Effector memory CD4-positive, alpha-beta T cell (primary cell): ENCODE data around the gene TSPAN9.

Experiments used
- DNase-seq, 3 donors: peaks; one replicate each; pipeline ENCODE4 v3.0.0-alpha.2; 2020
- H3K27ac ChIP-seq: 2 replicates; pipeline ENCODE4 v1.7.0; 2013; ENCODE audit warnings: mild to moderate bottlenecking, low read length, moderate library complexity; ENCODE audit not compliant: insufficient read depth, poor library complexity, severe bottlenecking
- H3K27me3 ChIP-seq: replicated peaks from 2 replicates; pipeline ENCODE4 v1.7.0; 2013; ENCODE audit warnings: mild to moderate bottlenecking, low read length; ENCODE audit not compliant: insufficient read depth, control insufficient read depth, poor library complexity, severe bottlenecking
- H3K36me3 ChIP-seq: 2 replicates; pipeline ENCODE4 v1.7.0; 2013; ENCODE audit warnings: mild to moderate bottlenecking, low read length, moderate library complexity; ENCODE audit not compliant: control insufficient read depth, insufficient read depth
- H3K4me1 ChIP-seq: 2 replicates; pipeline ENCODE4 v1.7.0; 2013; ENCODE audit warnings: low read length, mild to moderate bottlenecking; ENCODE audit not compliant: control insufficient read depth, insufficient read depth, poor library complexity, severe bottlenecking
- H3K4me3 ChIP-seq: 2 replicates; pipeline ENCODE4 v1.7.0; 2013; ENCODE audit warnings: low read length, low read depth, mild to moderate bottlenecking; ENCODE audit not compliant: insufficient read depth, poor library complexity, severe bottlenecking
- H3K9me3 ChIP-seq: 2 replicates; pipeline ENCODE4 v1.7.0; 2013; ENCODE audit warnings: mild to moderate bottlenecking, low read length, moderate library complexity; ENCODE audit not compliant: control insufficient read depth

Gene TSPAN9

DNA sequence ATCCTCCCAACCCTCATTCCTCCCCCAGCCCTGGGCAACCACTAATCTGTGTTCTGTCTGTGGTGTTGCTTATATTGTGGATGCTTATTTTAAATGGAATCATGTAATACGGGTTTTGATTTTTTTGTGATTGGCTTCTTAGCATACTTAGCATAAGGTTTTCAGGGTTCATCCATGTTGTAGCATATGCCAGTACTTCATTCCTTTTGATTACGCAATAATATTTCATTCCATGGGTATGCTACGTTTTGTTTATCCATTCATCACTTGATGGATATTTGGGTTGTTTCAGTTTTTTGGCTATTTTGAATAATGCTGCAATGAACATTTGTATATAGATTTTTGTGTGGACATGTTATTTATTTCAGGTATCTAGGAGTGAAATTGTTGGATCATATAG, 82.9 kb downstream of the TSPAN9 start:
- Histone ChIP-seq H3K4me3 (no peak overlapping the region), H3K9me3 (no peaks in the 10 kb centered on the region), H3K36me3 (no peaks in the 10 kb centered on the region), H3K4me1 (no peaks in the 10 kb centered on the region), H3K27ac (no peak overlapping the region), H3K27me3 (no peaks in the 10 kb centered on the region)
- no peak for DNase-seq

DNA sequence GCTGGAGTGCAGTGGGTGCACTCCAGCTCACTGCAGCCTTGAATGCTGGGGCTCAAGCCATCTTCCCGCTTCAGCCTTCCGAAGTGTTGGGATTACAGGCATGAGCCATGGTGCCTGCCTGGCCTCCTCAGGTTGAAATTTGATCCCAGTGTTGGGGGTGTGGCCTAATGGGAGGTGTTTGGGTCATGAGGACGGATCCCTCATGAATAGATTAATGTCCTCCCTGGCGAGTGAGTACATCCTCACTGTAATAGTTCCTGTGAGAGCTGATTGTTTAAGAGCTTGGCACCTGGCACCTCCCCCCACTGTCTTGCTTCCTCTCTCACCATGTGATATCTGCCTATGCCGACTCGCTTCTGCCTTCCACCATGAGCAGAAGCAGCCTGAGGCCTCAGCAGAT, 84.7 kb downstream of the TSPAN9 start:
- H3K27ac ChIP-seq: no peak overlapping the region
- no peaks in the 10 kb centered on the region for H3K9me3 ChIP-seq
- no peak overlapping the region for H3K4me3 ChIP-seq
- no peaks in the 10 kb centered on the region for H3K36me3 ChIP-seq
- H3K4me1 ChIP-seq: no peaks in the 10 kb centered on the region
- H3K27me3 ChIP-seq: no peaks in the 10 kb centered on the region
- DNase-seq: no peak

DNA sequence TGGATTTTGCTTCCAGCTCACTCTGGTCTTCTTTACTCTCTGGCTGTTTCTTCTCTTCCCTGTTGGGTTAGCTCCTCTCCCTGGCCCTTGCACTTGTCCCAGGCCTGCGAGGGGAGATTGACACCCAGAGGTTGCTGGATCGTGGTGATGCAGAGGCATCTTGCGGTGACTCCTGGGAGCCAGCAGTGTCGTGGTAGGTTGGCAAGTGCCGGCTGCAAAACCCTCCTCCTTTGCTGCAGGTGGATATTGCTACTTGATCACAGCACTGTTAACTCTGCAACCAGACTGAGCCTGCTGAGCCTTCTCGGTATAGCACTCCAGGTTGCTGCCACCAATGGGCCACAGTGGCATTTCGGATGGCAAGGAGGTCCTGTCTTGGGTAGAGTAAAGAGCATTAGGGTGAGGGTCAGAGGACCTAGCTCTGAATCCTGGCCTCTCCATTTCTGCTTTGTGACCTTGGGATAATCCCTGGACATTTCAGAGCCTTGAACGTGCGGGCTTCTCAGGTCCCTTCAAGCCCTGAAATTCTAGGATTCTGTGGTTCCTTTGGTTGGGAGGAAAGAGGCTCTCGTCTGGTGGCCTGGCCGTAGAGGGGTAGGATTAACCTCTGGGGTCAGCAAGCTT, 87.4 kb downstream of the TSPAN9 start:
- no peak for DNase-seq
- H3K27ac ChIP-seq: no peak overlapping the region
- no peaks in the 10 kb centered on the region for H3K36me3 ChIP-seq
- H3K4me3 ChIP-seq: no peak overlapping the region
- no peaks in the 10 kb centered on the region for H3K27me3 ChIP-seq
- no peaks in the 10 kb centered on the region for H3K4me1 ChIP-seq
- H3K9me3 ChIP-seq: no peaks in the 10 kb centered on the region

DNA sequence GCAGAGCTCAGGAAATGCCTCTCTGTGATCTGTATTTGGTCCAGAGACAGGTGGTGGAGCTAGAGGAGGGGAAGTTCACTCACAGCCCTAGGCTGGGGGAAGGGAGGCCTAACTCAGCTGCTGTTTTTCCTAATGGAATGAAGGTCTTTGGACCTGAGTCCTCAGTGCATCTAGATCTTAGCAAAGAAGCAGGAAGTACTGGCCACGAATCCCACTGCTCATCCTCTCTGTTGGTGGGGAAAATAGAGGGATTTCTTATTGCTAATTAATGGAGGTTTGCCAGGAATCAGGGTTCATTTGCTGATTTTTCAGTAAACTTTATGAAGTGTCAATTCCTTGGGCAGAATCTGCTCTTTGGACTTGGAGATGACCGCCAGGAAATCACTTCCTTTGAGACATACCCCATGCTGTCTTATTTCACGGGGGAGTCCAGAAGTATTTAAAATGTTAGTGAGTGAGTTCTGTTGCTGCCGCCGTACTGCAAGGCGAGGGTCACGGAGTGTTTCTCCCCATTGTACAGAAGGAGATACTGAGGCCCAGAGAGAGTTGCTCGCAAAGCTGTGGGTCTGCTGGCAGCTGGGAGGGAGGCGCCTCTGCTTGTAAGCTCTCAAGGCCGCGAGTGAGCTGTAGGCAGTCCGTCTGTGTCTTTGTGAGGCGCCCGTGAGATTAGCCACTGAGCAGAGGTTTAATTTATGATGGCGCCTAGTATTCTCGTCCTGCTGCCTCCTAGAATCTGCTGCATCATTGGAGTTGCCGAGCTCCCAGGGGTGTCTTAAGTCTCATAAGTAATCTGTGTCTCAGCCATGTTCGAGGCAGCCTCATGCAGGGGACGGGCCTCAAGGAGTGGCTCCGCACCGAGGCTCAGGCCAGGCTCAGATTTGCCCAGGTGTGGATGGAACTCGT, 88.2 kb downstream of the TSPAN9 start:
- no peak for DNase-seq
- H3K27me3 ChIP-seq: no peaks in the 10 kb centered on the region
- no peaks in the 10 kb centered on the region for H3K9me3 ChIP-seq
- no peaks in the 10 kb centered on the region for H3K4me1 ChIP-seq
- H3K27ac ChIP-seq: no peak overlapping the region
- H3K4me3 ChIP-seq: no peak overlapping the region
- H3K36me3 ChIP-seq: no peaks in the 10 kb centered on the region

DNA sequence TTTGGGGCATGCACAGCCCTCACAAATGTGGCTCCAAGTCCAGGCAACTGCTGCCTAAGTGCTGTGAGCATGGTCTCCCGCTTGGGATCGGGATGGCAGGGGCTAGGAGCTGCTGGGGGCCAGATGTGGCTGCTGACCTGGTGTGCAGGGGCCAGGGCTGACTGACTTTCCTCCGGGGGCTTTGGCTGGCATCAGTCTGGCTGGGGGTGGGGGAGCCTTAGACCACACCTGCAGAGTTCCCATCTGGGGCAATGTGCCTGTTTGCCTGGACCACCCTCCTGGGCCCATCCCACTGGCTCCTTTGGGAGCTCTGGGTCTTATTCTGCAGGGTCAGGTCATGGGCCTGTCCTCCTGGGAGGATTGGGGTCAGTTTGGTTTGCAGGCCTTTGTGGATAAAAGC, 90.5 kb downstream of the TSPAN9 start:
- Histone ChIP-seq H3K9me3 (no peaks in the 10 kb centered on the region), H3K4me3 (no peak overlapping the region), H3K36me3 (no peaks in the 10 kb centered on the region), H3K4me1 (no peaks in the 10 kb centered on the region), H3K27ac (no peak overlapping the region), H3K27me3 (no peaks in the 10 kb centered on the region)
- DNase-seq: no peak

DNA sequence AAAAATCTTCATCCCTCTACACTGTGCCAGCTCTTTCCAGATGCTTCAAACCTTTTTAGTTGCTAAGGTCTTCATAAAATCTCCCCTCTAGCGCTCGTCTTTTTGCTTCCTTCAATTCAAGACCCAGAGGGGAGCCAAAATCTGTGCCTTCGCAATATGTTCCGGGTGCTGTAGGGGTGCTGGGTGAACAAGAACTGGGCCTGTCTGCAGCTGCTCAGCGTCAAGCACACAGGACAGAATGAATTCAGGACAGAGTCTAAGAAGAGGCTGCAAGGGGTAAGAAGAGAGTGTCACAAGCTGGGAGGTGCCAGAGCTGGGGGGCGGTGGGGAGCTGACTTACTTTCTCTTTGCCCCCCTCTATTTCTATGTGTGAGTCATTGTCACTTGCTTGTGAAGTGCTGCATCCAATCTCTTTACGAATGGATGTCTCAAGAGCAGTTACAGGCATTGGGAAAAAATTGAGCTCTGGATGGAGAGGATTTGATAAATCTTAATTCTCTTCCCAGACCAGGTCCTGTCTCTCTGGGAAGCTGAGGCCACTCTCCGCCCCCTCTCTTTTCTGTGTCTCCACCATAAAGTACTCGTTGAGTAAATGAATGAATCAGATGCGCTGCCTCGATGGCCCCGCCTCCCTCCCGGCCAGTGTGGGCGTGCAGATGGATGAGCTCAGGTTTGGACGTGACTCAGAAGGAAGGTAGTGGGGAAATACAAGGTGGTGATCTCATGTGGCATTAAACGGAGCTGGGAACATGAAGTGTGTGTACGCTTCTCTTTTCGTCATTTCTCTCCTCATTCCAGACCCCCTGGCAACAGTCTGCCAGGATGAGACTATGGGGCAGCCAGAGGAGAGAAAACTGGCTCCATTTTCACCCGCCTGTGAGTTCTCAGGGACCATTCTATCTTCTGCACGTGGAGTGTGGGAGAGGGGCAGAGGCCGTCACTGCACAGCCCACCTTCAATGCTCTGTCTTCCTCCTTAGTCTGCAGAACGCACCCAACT, 91.3 kb downstream of the TSPAN9 start:
- DNase-seq: no peak
- H3K4me3 ChIP-seq: no peak overlapping the region
- H3K9me3 ChIP-seq: no peaks in the 10 kb centered on the region
- H3K27ac ChIP-seq: no peak overlapping the region
- H3K36me3 ChIP-seq: no peaks in the 10 kb centered on the region
- no peaks in the 10 kb centered on the region for H3K4me1 ChIP-seq
- no peaks in the 10 kb centered on the region for H3K27me3 ChIP-seq

DNA sequence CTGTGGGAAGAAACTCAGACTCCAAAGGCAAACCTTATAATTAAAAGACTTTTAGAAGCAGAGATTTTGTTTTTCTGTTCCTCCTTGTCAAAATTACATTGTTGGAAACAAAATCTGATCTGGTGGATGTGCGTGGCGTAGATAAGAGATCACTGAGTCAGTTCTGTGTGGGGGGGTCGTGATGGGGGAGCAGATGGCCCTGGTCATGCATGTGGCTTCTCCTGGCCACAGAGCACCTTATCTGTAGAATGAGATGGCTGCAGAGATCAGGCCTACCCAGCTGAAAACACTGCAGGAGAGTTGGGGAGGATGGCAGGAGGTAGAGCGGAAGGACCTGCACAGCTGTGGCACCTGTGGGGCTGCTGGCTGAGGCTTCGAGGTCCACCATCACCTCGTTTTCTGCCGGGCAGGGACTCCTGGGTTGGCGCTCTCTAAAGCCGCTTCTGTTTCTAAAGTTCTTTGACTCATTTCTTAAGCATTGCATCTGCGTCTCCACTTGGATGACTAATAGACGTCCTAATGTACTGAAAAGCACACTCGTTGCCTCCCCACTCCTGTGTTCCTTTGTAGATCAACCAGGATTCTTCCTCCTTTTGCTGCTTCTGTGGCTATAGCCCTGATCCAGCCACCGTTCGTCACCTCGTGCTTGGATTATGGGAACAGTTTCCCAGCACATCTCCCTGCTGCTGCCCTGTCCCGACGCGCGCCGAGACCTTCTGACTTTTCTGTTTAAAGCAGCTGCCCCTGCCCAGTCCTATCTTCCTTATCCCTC, 93.4 kb downstream of the TSPAN9 start:
- Histone ChIP-seq H3K4me1 (no peaks in the 10 kb centered on the region), H3K9me3 (no peaks in the 10 kb centered on the region), H3K4me3 (no peak overlapping the region), H3K27ac (no peak overlapping the region), H3K36me3 (no peaks in the 10 kb centered on the region), H3K27me3 (no peaks in the 10 kb centered on the region)
- no peak for DNase-seq

DNA sequence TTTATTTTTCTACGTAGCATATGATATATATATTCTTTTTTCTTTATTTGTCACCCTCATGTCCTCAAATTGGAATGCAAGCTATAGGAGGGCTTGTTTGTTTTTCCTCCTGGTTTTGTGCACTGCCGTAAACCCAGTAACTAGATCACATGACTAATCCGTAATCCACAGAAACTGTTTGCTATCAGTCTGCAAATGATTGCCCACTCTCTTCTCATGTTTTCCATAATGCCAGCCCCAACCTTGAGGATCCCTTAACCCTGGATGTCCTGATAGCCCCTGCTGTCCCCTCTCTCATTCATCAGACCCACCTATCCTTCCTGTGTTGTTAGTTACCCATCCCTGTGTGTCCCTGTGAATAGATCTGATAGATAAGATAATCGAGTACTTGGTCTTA, 94.0 kb downstream of the TSPAN9 start:
- DNase-seq: no peak
- H3K27ac ChIP-seq: no peak overlapping the region
- no peaks in the 10 kb centered on the region for H3K36me3 ChIP-seq
- no peaks in the 10 kb centered on the region for H3K9me3 ChIP-seq
- no peak overlapping the region for H3K4me3 ChIP-seq
- no peaks in the 10 kb centered on the region for H3K27me3 ChIP-seq
- no peaks in the 10 kb centered on the region for H3K4me1 ChIP-seq

DNA sequence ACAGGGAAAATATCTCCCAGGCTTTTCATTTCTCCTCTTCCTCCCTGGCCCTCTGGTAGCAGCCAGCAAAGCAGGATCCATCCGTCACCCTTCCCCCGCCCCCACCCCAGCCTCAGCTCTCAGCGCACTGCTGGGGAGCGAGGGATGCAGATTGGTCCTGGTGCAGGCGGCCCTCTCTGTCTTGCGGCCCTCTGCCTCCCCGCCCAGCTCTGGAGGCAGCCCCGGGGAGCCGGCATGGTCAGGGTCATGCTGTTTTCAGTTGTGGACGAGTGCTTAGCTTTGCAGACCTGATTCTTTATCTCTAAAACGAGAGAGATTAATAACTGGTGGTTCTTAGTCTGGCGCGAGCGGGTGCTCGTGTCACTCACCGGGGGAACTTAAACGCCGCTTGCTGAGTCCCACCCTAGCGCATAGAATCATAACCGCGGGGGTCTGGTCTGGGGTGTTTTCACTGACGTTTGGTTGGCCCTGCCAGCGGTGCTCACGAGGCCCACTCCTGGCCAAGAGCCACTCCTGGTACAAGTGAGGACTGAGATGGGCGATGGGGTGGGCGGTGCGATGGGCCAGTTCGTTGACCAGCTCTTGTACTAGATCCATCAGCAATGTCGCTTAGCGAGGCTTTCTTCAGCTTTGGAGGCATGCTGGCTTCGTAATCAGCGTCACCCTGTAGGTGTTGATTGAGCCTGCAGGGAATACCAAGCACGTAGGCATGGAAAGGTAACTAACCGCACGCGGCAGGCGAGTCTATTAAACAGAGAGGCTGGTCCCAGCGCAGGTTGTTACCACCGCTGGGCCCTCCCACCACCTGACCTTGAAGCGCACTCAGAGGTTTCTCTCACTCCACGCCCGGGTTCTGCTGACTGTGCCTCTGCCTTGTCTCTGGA, 95.2 kb downstream of the TSPAN9 start:
- Histone ChIP-seq H3K36me3 (no peaks in the 10 kb centered on the region), H3K27ac (no peak overlapping the region), H3K27me3 (no peaks in the 10 kb centered on the region), H3K4me3 (no peak overlapping the region), H3K9me3 (no peaks in the 10 kb centered on the region), H3K4me1 (no peaks in the 10 kb centered on the region)
- DNase-seq: no peak
